ENCODE results near the gene TIMP1.

DNA sequence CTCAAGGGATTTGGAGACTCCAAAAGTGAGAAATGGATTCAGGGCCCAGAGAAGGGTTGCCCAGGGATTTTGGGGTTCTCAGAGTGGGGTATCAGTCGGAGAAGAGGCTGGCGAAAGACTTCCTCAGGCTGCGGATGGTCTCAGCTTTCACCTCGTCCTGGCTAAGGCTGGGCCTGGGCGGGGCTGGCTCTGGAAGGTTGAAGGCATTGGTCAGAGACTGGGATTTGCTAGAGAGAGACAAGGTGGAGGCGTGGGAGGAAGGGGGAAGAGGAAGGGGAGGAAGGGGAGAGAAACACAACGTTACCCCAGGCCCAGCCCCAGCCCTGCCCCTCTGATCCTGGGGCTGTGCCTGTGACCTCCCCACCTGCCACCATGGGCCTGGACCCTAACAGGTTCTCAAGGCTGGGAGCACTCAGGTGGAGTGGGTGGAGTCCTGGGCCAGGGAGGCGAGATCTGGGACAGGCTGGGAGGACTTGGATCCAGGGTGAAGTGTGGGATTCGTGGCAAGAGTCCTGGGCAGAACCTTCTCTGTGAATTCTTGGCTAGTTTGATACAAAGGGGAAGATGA, 9.4 kb upstream of the TIMP1 start:
- TF ChIP-seq, protein P1, sequence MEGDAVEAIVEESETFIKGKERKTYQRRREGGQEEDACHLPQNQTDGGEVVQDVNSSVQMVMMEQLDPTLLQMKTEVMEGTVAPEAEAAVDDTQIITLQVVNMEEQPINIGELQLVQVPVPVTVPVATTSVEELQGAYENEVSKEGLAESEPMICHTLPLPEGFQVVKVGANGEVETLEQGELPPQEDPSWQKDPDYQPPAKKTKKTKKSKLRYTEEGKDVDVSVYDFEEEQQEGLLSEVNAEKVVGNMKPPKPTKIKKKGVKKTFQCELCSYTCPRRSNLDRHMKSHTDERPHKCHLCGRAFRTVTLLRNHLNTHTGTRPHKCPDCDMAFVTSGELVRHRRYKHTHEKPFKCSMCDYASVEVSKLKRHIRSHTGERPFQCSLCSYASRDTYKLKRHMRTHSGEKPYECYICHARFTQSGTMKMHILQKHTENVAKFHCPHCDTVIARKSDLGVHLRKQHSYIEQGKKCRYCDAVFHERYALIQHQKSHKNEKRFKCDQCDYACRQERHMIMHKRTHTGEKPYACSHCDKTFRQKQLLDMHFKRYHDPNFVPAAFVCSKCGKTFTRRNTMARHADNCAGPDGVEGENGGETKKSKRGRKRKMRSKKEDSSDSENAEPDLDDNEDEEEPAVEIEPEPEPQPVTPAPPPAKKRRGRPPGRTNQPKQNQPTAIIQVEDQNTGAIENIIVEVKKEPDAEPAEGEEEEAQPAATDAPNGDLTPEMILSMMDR (IDR thresholded peaks at IDR 0.05; ENCODE audit: low read depth, low read length), result no peak
- TF ChIP-seq EZH2phosphoT487 (IDR thresholded peaks at IDR 0.05; ENCODE audit: low read depth), result no peak
